Activated T-cell treated with anti-CD3 and anti-CD28 coated beads for 48 hours (primary cell): ENCODE data around the gene AFDN.
"Not testable (repeated sequence)": the region's sequence is repeated elsewhere in the genome, so short reads cannot be mapped to it uniquely, and the experiment has no call there.

Experiments
- DNase-seq: peaks from one replicate; pipeline ENCODE4 v3.0.0-alpha.2; 2020; ENCODE audit warnings: low read depth

AFDN gene

GRCh38 chr6:168000198-168001028 is 173.7 kb downstream of the AFDN start:
- DNase-seq = no peak

- no peak for DNase-seq
Measured at GRCh38 chr6:168001029-168001332, 174.3 kb downstream of the AFDN start.

GRCh38 chr6:168001514-168001913 is 174.8 kb downstream of the AFDN start:
- DNase-seq = not testable (repeated sequence)

GRCh38 chr6:168002804-168003203 is 176.1 kb downstream of the AFDN start:
- no peak for DNase-seq

GRCh38 chr6:168004023-168004422 is 177.3 kb downstream of the AFDN start:
- no peak for DNase-seq

GRCh38 chr6:168004945-168005344 is 178.2 kb downstream of the AFDN start:
- no peak for DNase-seq

GRCh38 chr6:168005796-168006195 is 179.1 kb downstream of the AFDN start:
- no peak for DNase-seq

- no peak for DNase-seq
Measured at GRCh38 chr6:168007592-168008338, 181.1 kb downstream of the AFDN start.

GRCh38 chr6:168009331-168009730 is 182.6 kb downstream of the AFDN start:
- no peak for DNase-seq

- no peak for DNase-seq
Measured at GRCh38 chr6:168011291-168011690, 184.6 kb downstream of the AFDN start.

GRCh38 chr6:168012431-168013249 is 185.9 kb downstream of the AFDN start:
- DNase-seq = no peak

GRCh38 chr6:168013250-168013915 is 186.7 kb downstream of the AFDN start:
- no peak for DNase-seq

GRCh38 chr6:168014428-168014827 is 187.7 kb downstream of the AFDN start:
- no peak for DNase-seq

- no peak for DNase-seq
Measured at GRCh38 chr6:168015009-168015408, 188.3 kb downstream of the AFDN start.

GRCh38 chr6:168015482-168016175 is 188.9 kb downstream of the AFDN start:
- no peak for DNase-seq

GRCh38 chr6:168016176-168016620 is 189.5 kb downstream of the AFDN start:
- DNase-seq = no peak

- no peak for DNase-seq
Measured at GRCh38 chr6:168016721-168017525, 190.2 kb downstream of the AFDN start.

GRCh38 chr6:168017629-168018028 is 190.9 kb downstream of the AFDN start:
- no peak for DNase-seq

- no peak for DNase-seq
Measured at GRCh38 chr6:168018664-168019063, 192.0 kb downstream of the AFDN start.

- DNase-seq = no peak
Measured at GRCh38 chr6:168020242-168020641, 193.5 kb downstream of the AFDN start.

GRCh38 chr6:168021581-168021980 is 194.9 kb downstream of the AFDN start:
- DNase-seq = no peak
